Measurements from ENCODE around the gene CFAP410.
"Not testable (repeated sequence)": the region's sequence is repeated elsewhere in the genome, so short reads cannot be mapped to it uniquely, and the experiment has no call there.

CFAP410 gene

GRCh38 chr21:44370027-44370735, 31.0 kb upstream of the CFAP410 start:
- no peak for DNase-seq (ENCODE audit: low read depth in 2 of 3, low spot score in 1 of 3)

GRCh38 chr21:44368711-44369446, 29.7 kb upstream of the CFAP410 start:
- DNase-seq (ENCODE audit: low read depth in 2 of 3, low spot score in 1 of 3), result no peak

GRCh38 chr21:44366586-44367211, 27.5 kb upstream of the CFAP410 start:
- no peak for DNase-seq (ENCODE audit: low read depth in 2 of 3, low spot score in 1 of 3)

GRCh38 chr21:44365967-44366585, 26.9 kb upstream of the CFAP410 start:
- DNase-seq (ENCODE audit: low read depth in 2 of 3, low spot score in 1 of 3), result no peak

- no peak for DNase-seq (ENCODE audit: low read depth in 2 of 3, low spot score in 1 of 3)
Observed at GRCh38 chr21:44365251-44365966, 26.2 kb upstream of the CFAP410 start.

GRCh38 chr21:44364151-44365053, 25.2 kb upstream of the CFAP410 start:
- DNase-seq (ENCODE audit: low read depth in 2 of 3, low spot score in 1 of 3), result no peak

GRCh38 chr21:44363278-44363677, 24.1 kb upstream of the CFAP410 start:
- no peak for DNase-seq (ENCODE audit: low read depth in 2 of 3, low spot score in 1 of 3)

GRCh38 chr21:44361903-44362302, 22.7 kb upstream of the CFAP410 start:
- not testable (repeated sequence) for DNase-seq (ENCODE audit: low read depth in 2 of 3, low spot score in 1 of 3)

- no peak for DNase-seq (ENCODE audit: low read depth in 2 of 3, low spot score in 1 of 3)
Observed at GRCh38 chr21:44360159-44360558, 21.0 kb upstream of the CFAP410 start.

GRCh38 chr21:44359396-44359795, 20.2 kb upstream of the CFAP410 start:
- no peak for DNase-seq (ENCODE audit: low read depth in 2 of 3, low spot score in 1 of 3)

GRCh38 chr21:44357064-44357837, 18.1 kb upstream of the CFAP410 start:
- DNase-seq (ENCODE audit: low read depth in 2 of 3, low spot score in 1 of 3), result no peak

GRCh38 chr21:44356636-44357035, 17.4 kb upstream of the CFAP410 start:
- DNase-seq (ENCODE audit: low read depth in 2 of 3, low spot score in 1 of 3), result no peak

- DNase-seq (ENCODE audit: low read depth in 2 of 3, low spot score in 1 of 3), result no peak
Observed at GRCh38 chr21:44356160-44356559, 17.0 kb upstream of the CFAP410 start.

- DNase-seq (ENCODE audit: low read depth in 2 of 3, low spot score in 1 of 3), result no peak
Observed at GRCh38 chr21:44354775-44355771, 15.9 kb upstream of the CFAP410 start.

- DNase-seq (ENCODE audit: low read depth in 2 of 3, low spot score in 1 of 3), result no peak
Observed at GRCh38 chr21:44354001-44354405, 14.8 kb upstream of the CFAP410 start.

- DNase-seq (ENCODE audit: low read depth in 2 of 3, low spot score in 1 of 3), result no peak
Observed at GRCh38 chr21:44353191-44353970, 14.2 kb upstream of the CFAP410 start, which contains the start of gene TRPM2. Gene TRPM2, plus strand, starts transcription at chr21:44353621. Its CDS starts 80 bp downstream, at chr21:44353701.

GRCh38 chr21:44352253-44352860, 13.2 kb upstream of the CFAP410 start:
- no peak for DNase-seq (ENCODE audit: low read depth in 2 of 3, low spot score in 1 of 3)

Measured in stimulated activated CD4-positive, alpha-beta T cell treated with anti-CD3 and anti-CD28 coated beads, Interleukin-12 subunit alpha, Interleukin-12 subunit beta, amount 100 ng/mL, for 48 hours (primary cell).